C1 segment of cervical spinal cord (tissue), 14 donors: ENCODE measurements around the gene JARID2.
A peak's percentile ranks its signal among the peaks of the same experiment; 100 is the strongest.
"Not testable (repeated sequence)": the region's sequence is repeated elsewhere in the genome, so short reads cannot be mapped to it uniquely, and the experiment has no call there.

ENCODE experiments used
- DNase-seq, 14 donors: peaks; one replicate each; lab custom pipeline; 2025; lab: John Stamatoyannopoulos, UW

The JARID2 gene

DNA sequence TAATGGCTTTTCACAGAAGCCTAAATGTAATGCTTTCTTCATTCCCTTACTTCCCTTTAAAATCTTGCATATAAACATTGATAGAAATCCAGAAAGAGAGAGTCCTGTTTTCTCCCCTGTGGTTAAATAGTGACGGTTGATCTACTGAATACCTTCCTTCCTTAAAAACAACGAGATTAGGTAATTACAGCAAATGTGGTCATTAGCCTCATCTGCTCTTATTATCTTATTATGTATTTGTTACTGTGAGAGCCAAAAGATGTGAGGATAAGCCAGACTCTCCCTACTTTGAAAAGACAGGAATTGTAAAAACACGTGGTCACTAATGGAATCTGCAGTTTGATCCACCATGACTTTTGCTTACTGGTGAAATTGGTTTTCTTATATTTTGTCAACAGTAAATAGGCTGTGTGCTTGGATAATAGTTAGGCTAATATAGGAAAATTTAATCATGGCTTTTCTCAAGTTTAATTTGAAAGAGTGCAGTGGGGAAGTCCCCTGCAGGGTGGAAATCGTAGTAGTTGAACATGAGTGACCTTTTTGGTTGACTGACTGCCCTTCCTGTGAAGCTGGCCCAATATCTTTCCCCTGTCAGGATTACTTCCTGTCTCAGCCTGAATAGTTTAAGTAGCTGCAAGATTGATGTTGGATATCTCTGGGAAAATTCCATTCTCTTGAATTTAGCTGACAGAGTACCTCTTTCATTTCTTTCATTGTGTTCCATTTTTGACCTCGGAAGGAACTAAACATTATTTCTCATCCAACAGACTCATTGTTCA lies 62.8 kb downstream of the JARID2 start:
- no peak for DNase-seq

GRCh38 chr6:15309611-15310283 lies 63.9 kb downstream of the JARID2 start:
- no peak for DNase-seq

- DNase-seq: no peak
Observed at GRCh38 chr6:15310680-15311079, 64.8 kb downstream of the JARID2 start.

DNA sequence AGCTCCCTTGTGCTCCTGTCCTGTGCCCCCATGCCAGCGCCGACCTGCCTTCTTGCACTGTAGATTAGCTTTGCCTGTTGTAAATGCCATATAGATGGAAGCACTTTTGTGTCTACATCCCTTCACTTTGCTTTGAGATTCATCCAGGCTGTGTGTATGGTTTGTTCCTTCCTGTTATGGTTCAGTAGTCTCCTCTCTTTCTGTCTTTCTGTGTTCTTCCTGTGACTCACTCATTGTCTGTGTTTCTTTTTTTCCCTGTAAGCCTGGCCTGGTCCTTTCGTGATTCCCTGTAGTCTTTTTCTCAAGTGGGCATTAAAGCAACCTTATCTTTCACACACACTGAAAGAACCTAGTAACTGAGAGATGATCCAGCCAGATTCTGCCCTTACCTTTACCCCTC lies 66.6 kb downstream of the JARID2 start:
- DNase-seq: no peak

GRCh38 chr6:15313367-15313766 lies 67.5 kb downstream of the JARID2 start:
- peak in 11 of 14 donors; percentile 15 to 86 (median 49) for DNase-seq

DNA sequence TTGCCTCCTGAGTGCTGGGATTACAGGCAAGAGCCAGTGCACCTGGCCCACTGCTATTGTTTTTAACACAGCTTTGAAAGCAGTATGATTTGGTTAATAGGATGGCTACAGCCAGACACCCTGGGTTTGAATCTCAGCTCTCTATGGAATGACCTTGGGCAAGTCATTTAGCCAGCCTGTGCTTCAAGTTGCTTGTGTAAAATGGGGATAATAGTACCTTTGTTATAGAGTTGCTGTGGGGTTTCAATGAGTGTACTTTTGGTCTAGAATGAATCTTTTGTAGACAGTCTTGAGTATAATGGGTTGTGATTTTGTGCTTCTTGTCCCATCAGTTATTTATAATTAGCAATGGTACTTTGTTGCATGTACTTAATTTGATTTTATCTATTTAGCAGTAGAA lies 70.9 kb downstream of the JARID2 start:
- DNase-seq: no peak

DNA sequence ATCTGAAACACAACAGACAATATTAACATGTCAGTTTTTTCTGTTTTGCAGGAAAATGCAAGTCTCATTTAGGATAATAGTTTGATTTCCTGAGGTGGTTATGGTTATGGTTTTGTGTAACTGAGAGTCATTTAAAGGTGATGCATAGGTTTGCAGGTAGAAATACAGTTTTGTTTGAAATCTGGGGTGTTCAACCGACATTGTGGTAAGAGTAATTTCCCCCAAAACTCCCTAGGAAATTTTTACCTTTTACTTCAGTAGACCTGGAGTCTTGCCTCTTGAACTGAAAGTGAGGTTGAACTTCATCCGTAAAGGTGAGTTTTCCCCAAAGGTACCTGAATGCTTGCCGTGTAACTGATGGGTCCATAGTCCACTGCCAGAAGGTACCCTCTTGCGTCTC lies 71.4 kb downstream of the JARID2 start:
- no peak for DNase-seq

GRCh38 chr6:15317934-15318902 lies 72.3 kb downstream of the JARID2 start:
- DNase-seq: peak in 1 of 14 donors; percentile 39

- no peak for DNase-seq
Observed at GRCh38 chr6:15319677-15320076, 73.8 kb downstream of the JARID2 start.

- DNase-seq: no peak
Observed at GRCh38 chr6:15320693-15321092, 74.8 kb downstream of the JARID2 start.

GRCh38 chr6:15322184-15322583 lies 76.3 kb downstream of the JARID2 start:
- no peak for DNase-seq

- peak in 1 of 14 donors; percentile 44 for DNase-seq
Observed at GRCh38 chr6:15322781-15323536, 77.1 kb downstream of the JARID2 start.

DNA sequence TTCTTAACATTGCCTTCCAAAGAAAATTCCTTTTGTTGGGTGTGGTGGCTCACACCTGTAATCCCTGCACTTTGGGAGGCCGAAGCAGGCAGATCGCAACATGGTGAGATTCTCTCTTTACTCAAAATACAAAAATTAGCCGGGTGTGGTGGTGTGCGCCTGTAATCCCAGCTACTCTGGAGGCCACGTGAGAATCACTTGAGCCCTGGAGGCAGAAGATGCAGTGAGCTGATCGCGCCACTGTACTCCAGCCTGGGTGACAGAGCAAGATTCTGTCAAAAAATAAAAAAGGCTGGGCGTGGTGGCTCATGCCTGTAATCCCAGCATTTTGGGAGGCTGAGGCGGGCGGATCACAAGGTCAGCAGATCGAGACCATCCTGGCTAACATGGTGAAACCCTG lies 77.7 kb downstream of the JARID2 start:
- not testable (repeated sequence) for DNase-seq

- DNase-seq: no peak
Observed at GRCh38 chr6:15324427-15324985, 78.6 kb downstream of the JARID2 start.

GRCh38 chr6:15325540-15325955 lies 79.7 kb downstream of the JARID2 start:
- DNase-seq: no peak

DNA sequence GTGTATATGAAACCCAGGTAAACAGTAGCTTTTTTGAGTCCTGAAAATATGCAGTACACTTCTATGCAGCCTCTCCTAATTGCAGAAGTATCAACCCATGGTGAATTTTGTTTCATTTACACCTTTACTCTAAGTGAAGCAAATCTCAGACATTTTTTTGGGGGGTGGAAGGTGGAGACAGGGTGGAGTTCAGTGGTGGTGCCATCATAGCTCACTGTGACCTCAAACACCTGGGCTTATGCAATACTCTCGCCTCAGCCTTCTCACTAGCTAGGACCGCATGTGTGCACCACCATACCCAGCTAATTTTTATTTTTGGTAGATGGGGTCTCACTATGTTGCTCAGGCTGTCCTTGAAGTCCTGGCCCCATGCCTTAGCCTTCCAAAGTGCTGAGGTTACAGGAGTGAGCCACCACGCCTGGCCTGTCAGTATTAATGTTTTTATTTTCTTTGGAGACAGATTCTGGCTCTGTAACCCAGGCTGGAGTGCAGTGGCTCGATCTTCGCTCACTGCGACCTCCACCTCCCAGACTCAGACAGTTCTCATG lies 80.3 kb downstream of the JARID2 start:
- DNase-seq: no peak

- DNase-seq: peak in 1 of 14 donors; percentile 51
Observed at GRCh38 chr6:15327271-15327670, 81.4 kb downstream of the JARID2 start.

DNA sequence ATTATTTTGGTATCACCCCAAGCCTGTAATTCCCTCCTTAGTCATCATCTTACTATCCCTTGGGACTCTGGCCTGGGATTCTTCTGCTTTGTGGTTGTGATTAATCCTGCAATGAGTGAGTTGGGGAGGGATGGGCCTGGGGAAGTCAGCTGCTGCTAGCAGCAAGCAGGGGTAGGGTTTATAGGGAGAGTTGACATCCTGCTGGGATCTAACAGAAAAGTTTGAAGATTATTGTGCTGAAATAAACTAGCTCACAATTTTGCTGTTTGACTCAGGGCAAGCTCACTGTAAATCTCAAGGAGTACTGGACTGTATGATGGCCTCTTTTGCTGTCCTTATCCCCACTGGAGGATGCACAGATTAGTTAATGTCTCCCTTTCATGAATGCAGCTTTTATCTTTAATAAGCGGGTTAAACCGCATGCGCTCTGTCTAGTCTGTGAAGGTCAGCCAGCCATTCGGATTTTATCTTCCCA lies 83.4 kb downstream of the JARID2 start:
- peak in 1 of 14 donors; percentile 5 for DNase-seq

- DNase-seq: no peak
Observed at GRCh38 chr6:15330174-15330944, 84.5 kb downstream of the JARID2 start.

DNA sequence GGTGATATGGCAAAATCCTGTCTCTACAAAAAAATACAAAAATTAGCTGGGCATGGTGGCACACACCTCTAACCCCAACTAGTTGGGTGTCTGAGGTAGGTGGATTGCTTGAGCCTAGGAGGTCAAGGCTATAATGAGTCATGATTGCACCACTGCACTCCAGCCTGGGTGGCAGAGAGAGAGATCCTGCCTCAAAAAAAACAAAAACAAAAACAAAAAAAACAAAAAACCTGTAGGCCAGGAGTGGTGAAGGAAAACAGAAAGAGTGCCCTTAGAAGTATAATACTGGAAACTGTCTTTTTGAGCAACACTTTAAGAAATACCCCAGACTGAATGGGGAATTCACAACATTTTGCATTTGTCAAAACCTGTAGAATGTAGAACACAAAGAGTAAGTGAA lies 85.3 kb downstream of the JARID2 start:
- no peak for DNase-seq
